IPS-18c (cell line): Measurements from ENCODE around the gene SREBF2.
A peak's percentile ranks its signal among the peaks of the same experiment; 100 is the strongest.

Experiments
- H3K4me3 ChIP-seq: 2 replicates; pipeline ENCODE4 v1.7.0; 2013; ENCODE audit warnings: low read depth, mild to moderate bottlenecking, low read length, moderate library complexity; ENCODE audit not compliant: insufficient read depth
- H3K9me3 ChIP-seq: one replicate; pipeline ENCODE4 v1.6.1; 2013; ENCODE audit warnings: mild to moderate bottlenecking, low read length, moderate library complexity; ENCODE audit not compliant: control insufficient read depth, insufficient read depth

Gene SREBF2

GRCh38 chr22:41818011-41818410 is 14.9 kb upstream of the SREBF2 start:
- no peak overlapping the region for H3K4me3 ChIP-seq
- no peaks in the 10 kb centered on the region for H3K9me3 ChIP-seq

- H3K9me3 ChIP-seq: no peaks in the 10 kb centered on the region
- H3K4me3 ChIP-seq: no peak overlapping the region
These were observed 14.3 kb upstream of the SREBF2 start for GRCh38 chr22:41818596-41818995.

GRCh38 chr22:41819257-41819656 is 13.6 kb upstream of the SREBF2 start:
- Histone ChIP-seq H3K4me3 (no peak overlapping the region), H3K9me3 (no peaks in the 10 kb centered on the region)

- Histone ChIP-seq H3K9me3 (no peaks in the 10 kb centered on the region), H3K4me3 (no peak overlapping the region)
These were observed 12.5 kb upstream of the SREBF2 start for GRCh38 chr22:41820447-41820846.

- H3K9me3 ChIP-seq: no peaks in the 10 kb centered on the region
- no peak overlapping the region for H3K4me3 ChIP-seq
These were observed 11.2 kb upstream of the SREBF2 start for GRCh38 chr22:41821471-41822316.

- no peaks in the 10 kb centered on the region for H3K9me3 ChIP-seq
These were observed 10.4 kb upstream of the SREBF2 start for GRCh38 chr22:41822317-41823057.

GRCh38 chr22:41823797-41824196 is 9.1 kb upstream of the SREBF2 start:
- H3K9me3 ChIP-seq: no peaks in the 10 kb centered on the region
- H3K4me3 ChIP-seq: no peak overlapping the region

More at GRCh38 chr22:41822317-41823057, 10.4 kb upstream of the SREBF2 start:
- H3K4me3 ChIP-seq: no peak overlapping the region

GRCh38 chr22:41825376-41825775 is 7.5 kb upstream of the SREBF2 start:
- Histone ChIP-seq H3K4me3 (no peak overlapping the region), H3K9me3 (no peaks in the 10 kb centered on the region)

GRCh38 chr22:41826021-41826420 is 6.9 kb upstream of the SREBF2 start:
- Histone ChIP-seq H3K4me3 (no peak overlapping the region), H3K9me3 (no peaks in the 10 kb centered on the region)

GRCh38 chr22:41826430-41827383 is 6.2 kb upstream of the SREBF2 start:
- no peak overlapping the region for H3K4me3 ChIP-seq
- H3K9me3 ChIP-seq: no peaks in the 10 kb centered on the region

GRCh38 chr22:41827671-41828070 is 5.2 kb upstream of the SREBF2 start:
- H3K4me3 ChIP-seq: no peak overlapping the region
- no peaks in the 10 kb centered on the region for H3K9me3 ChIP-seq

- no peaks in the 10 kb centered on the region for H3K9me3 ChIP-seq
- H3K4me3 ChIP-seq: no peak overlapping the region
These were observed 4.4 kb upstream of the SREBF2 start for GRCh38 chr22:41828516-41828915.

- Histone ChIP-seq H3K9me3 (no peaks in the 10 kb centered on the region), H3K4me3 (no peak overlapping the region)
These were observed 2.7 kb upstream of the SREBF2 start for GRCh38 chr22:41830174-41830573.

- no peak overlapping the region; the same call in 1 of the 2 replicates for H3K4me3 ChIP-seq
These were observed 1.5 kb upstream of the SREBF2 start for GRCh38 chr22:41831383-41831782.

GRCh38 chr22:41831828-41832552 is 915 bp upstream of the SREBF2 start:
- Histone ChIP-seq H3K4me3 (peak overlapping the region; percentile 85), H3K9me3 (no peaks in the 10 kb centered on the region)

More at GRCh38 chr22:41831383-41831782, 1.5 kb upstream of the SREBF2 start:
- H3K9me3 ChIP-seq: no peaks in the 10 kb centered on the region

- peak overlapping the region; percentile 85 for H3K4me3 ChIP-seq
- no peaks in the 10 kb centered on the region for H3K9me3 ChIP-seq
These were observed 582 bp downstream of the SREBF2 start for GRCh38 chr22:41833369-41834004.
